ENCODE data around the gene IFI35.
"Not testable (repeated sequence)": the region's sequence is repeated elsewhere in the genome, so short reads cannot be mapped to it uniquely, and the experiment has no call there.

IFI35 gene

GRCh38 chr17:42997984-42998938 lies 8.3 kb upstream of the IFI35 start, which contains the start of gene RPL27:
Gene RPL27, plus strand, starts transcription at chr17:42998419. Its CDS starts 332 bp downstream, at chr17:42998751.
- peak; percentile 53 for DNase-seq

DNA sequence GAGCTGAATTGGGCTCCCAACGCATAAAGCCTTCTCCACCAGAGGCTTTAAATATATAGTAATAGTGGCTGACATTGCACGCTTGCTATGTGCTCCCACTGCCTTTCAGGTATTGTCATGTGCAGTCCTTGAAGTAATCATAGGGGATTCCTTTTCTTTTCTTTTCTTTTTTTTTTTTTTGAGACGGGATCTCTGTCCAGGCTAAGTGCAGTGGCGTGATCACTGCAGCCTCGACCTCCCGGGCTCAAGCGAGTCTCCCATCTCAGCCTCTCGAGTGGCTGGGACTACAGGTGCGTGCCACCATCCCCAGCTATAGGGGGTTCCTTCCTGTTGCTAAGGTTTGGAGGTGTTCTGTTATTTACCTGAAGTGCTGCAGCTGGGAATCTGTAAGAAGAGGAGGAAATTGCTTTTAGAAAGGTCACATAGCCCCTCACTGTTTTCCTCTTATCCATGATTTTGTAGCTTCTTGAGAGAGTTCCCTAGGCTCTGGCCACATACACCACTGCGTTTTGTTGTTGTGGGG lies 7.5 kb upstream of the IFI35 start:
- no peak for DNase-seq

GRCh38 chr17:43000894-43001293 lies 5.7 kb upstream of the IFI35 start:
- not testable (repeated sequence) for DNase-seq

DNA sequence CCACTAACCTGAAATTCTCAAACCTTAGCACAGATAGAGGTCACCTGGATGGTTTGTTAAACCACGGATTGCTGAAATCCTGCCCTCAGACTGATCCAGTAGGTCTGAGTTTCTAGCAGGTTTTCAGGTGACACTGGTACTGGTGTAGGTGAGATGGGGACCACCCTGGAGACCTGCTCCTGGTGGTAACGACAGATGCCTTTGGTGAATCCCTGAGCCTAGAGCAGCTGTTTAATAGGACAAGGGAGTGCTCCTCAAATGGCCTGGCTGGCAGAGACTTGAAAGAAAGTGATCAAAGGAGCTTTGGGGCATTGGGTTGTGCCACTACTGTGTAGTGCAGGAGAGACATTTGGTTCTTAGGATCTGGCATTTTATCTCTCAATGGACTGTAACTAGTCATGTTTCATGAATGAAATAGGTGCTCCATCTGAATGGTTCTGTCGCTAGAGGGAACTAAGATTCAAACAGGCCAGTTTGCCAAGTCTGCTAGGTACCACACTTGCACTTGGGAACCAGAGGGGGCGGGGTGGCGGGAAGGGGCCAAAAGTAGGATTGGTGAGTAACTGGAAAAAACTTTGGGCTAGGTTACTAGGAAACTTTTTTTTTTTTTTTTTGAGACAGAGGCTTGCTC lies 2.9 kb upstream of the IFI35 start:
- no peak for DNase-seq

GRCh38 chr17:43010667-43011308 lies 4.2 kb downstream of the IFI35 start:
- DNase-seq: no peak

DNA sequence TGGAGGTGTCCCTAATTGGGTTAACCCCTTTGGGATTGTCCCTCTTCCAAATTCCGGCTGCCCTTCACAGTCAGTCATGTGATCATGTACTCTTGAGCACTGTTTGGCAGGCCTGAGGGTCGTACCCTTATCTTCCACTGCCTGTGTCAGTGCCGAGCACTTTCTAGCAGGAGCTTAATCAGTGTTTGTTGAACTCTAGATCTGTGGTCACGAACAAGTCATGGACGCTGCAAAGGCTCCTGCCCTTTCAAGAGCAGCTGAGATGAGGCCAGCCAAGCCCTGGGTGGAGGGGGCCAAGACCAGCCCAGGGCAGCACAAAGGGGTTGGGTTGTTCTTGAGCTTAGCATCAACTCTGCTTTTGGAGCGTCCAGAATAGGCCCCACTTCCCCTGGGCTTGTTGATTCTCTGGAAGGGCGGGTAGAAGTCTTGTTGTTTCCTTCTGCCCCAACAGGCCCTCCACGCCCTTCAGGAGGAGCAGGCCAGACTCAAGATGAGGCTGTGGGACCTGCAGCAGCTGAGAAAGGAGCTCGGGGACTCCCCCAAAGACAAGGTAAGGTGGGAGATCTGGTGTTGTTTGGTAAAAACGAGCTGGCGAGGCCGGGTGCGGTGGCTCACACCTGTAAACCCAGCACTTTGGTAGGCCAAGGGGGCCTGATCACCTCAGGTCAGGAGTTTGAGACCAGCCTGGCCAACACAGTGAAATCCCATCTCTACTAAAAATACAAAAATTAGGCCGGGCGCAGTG lies 5.3 kb downstream of the IFI35 start:
- no peak for DNase-seq

DNA sequence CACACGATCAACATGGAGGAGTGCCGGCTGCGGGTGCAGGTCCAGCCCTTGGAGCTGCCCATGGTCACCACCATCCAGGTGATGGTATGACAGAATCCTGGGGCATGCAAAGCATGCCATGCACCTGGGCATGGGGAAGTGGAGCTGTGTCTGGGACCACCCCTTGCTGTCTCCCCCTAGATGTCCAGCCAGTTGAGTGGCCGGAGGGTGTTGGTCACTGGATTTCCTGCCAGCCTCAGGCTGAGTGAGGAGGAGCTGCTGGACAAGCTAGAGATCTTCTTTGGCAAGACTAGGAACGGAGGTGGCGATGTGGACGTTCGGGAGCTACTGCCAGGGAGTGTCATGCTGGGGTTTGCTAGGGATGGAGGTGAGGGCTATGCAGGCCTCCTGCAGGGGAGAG lies 6.7 kb downstream of the IFI35 start:
- DNase-seq: no peak

GRCh38 chr17:43014020-43014648 lies 7.5 kb downstream of the IFI35 start:
- DNase-seq: no peak

GRCh38 chr17:43014649-43015542 lies 8.3 kb downstream of the IFI35 start:
- DNase-seq: no peak

GRCh38 chr17:43015579-43015978 lies 9.0 kb downstream of the IFI35 start:
- no peak for DNase-seq

- DNase-seq: no peak
Measured at GRCh38 chr17:43016216-43016615, 9.6 kb downstream of the IFI35 start.

DNA sequence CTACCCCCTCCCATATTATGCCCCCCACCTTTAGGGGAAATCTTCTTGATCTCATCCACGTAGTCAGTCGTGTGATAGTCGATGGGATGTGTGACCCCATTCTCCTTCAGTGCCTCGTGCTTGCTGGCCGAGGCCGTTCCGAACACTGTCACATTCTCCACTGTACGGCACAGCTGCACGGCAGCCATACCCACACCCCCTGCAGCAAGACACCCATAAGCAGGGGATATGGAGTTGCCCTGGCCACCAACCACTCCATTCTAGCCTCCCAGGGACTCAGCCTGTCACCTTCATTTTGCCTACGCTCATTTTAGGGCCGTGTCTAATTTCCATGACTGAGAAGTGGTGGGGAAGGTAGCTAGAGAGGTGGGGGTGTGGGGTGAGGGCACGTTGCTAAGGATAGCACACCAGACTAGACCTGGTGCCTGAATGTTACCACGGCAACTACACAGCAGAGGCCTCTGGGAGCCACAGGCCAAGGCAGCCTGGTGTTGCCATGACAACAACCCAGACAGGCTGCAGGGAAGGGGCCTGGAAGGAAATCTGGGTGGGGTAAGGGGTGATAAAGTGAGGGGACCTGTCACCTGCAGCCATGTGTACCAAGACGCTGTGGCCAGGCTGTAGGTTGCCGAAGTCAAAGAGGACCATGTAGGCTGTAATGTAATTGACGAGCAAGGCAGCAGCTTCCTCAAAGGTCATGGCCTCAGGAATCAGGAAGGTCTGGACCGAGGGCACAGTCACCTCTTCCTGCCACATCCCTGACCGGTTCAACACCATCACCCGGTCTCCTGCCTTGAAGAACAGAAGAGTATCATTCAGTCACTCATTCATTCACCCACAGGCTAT lies 11.6 kb downstream of the IFI35 start:
- no peak for DNase-seq

GRCh38 chr17:43018932-43019331 lies 12.3 kb downstream of the IFI35 start:
- DNase-seq: no peak

- DNase-seq: no peak
Measured at GRCh38 chr17:43019418-43019817, 12.8 kb downstream of the IFI35 start.

GRCh38 chr17:43020030-43020621 lies 13.5 kb downstream of the IFI35 start:
- DNase-seq: no peak

DNA sequence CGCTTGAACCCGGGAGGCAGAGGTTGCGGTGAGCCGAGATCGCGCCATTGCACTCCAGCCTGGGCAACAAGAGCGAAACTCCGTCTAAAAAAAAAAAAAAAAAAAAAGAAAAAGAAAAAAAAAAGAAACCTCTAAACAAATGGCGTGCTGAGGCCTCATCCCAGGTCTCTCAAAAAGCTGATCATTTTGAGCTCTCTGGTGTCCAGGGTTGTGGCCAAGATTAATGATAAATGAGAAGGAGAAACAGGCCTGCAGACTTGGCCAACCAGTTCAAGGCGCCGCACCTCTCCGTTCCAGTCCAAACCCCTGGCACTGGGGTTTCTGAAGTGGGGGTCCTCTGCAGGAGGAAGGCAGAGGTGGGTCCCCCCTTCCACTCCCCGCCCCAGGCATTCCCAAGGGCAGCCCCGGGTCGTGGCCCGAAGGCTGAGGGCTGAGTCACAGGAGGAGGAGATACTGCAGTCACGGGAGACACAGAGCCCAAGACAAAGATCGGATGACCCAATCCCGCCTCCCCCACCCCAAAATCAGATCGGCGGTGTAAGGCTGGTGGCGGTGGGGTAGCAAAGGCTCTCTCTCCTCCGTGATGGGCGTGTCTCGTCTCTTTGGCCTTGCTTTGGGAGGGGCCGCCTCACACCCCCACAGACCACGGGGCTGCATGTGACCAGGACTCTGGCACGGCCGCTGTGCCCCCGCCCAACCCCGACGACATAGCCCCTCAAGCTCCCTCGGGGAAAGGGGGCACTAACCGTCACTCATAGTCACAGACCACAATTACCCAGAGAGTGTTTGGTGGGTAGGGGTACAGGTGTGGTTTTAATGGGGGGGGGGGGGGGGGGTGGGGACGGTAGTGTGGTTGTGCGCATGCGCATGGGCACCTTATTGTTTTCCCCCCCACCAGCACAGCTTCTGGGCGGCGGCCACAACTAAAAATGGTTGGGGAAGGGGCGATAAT lies 14.5 kb downstream of the IFI35 start:
- DNase-seq: peak; percentile 72

GRCh38 chr17:43021741-43022512 lies 15.3 kb downstream of the IFI35 start, which contains the start of gene VAT1:
Gene VAT1, minus strand, starts transcription at chr17:43022385. Its CDS starts 63 bp downstream, at chr17:43022322.
- peak; percentile 77 for DNase-seq
